ENCODE data around the gene MRPL58. TPM values are rescaled to one million over a fixed set of nuclear protein-coding genes. Genes with fewer than 3 reads are reported as not detected.

MRPL58 gene
- total RNA-seq, 1 donor from 2014 or later = 50.6 TPM

DNA sequence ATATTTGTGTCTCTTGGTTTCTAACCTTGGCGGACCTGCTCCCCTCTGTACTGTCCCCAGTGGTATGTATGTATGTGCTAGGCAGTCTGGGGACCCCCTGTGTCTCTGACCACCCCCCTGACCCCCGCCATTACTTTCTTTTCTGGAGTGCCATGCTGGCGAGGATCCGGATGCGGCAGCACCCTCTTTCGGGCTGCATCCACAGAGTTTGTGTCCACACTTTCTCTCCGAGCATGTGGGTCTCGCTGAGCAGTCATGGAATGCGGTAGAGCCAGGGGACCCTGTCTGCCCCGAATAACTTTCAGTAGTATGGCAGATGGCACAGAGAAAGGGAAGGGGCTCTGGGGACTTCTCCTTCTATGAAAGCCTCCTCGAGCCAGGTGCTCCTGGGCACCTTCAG, 51.6 kb downstream of the MRPL58 start:
- DNase-seq = no peak
- Histone ChIP-seq H3K9me3 (replicated peaks) (no peaks in the 10 kb centered on the region), H3K4me1 (peaks cover 14% of the 10 kb centered on the region), H3K27ac (replicated peaks) (no peak overlapping the region), H3K4me3 (no peak overlapping the region), H3K36me3 (peaks cover 45% of the 10 kb centered on the region), H3K27me3 (ENCODE audit: low read depth) (no peaks in the 10 kb centered on the region)
- intact Hi-C loops (cut with micrococcal nuclease) = no loop called here
- TF ChIP-seq CTCF (IDR thresholded peaks at IDR 0.05; ENCODE audit: borderline replicate concordance) = no peak

DNA sequence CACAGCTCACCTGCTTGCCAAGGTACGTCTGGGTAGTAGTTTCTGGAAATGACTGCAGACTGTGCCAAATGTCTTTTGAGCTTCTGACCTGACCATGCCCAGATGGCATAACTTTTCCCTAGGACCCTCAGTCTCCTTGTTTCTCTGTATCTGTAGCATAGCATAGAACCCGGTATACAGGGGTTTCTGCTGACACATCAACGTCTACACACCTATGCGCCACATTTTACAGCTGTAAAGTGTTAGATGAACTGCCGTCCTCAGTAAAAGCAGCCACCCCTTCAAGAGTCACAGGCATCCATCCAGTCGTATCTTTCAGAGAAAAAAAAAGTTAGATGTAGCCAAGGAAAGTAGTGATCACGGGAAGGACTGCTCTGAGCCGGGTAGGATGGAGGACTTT, 52.0 kb downstream of the MRPL58 start:
- no peak for TF ChIP-seq CTCF (IDR thresholded peaks at IDR 0.05; ENCODE audit: borderline replicate concordance)
- peaks cover 11% of the 10 kb centered on the region for H3K4me1 ChIP-seq
- intact Hi-C loops (cut with micrococcal nuclease) = no loop called here
- no peak overlapping the region for H3K27ac ChIP-seq (replicated peaks)
- H3K4me3 ChIP-seq = no peak overlapping the region
- peaks cover 43% of the 10 kb centered on the region for H3K36me3 ChIP-seq
- no peaks in the 10 kb centered on the region for H3K9me3 ChIP-seq (replicated peaks)
- DNase-seq = no peak
- H3K27me3 ChIP-seq (ENCODE audit: low read depth) = no peaks in the 10 kb centered on the region

GRCh38 chr17:75064867-75065561, 52.5 kb downstream of the MRPL58 start:
- DNase-seq = no peak
- peaks cover 6% of the 10 kb centered on the region for H3K4me1 ChIP-seq
- no peaks in the 10 kb centered on the region for H3K27me3 ChIP-seq (ENCODE audit: low read depth)
- TF ChIP-seq CTCF (IDR thresholded peaks at IDR 0.05; ENCODE audit: borderline replicate concordance) = no peak
- intact Hi-C loops (cut with micrococcal nuclease) = no loop called here
- no peak overlapping the region for H3K27ac ChIP-seq (replicated peaks)
- no peaks in the 10 kb centered on the region for H3K9me3 ChIP-seq (replicated peaks)
- H3K4me3 ChIP-seq = no peak overlapping the region
- H3K36me3 ChIP-seq = peaks cover 39% of the 10 kb centered on the region

GRCh38 chr17:75065562-75066151, 53.2 kb downstream of the MRPL58 start:
- Histone ChIP-seq H3K27me3 (ENCODE audit: low read depth) (no peaks in the 10 kb centered on the region), H3K36me3 (peaks cover 39% of the 10 kb centered on the region), H3K4me3 (no peak overlapping the region), H3K4me1 (no peaks in the 10 kb centered on the region), H3K9me3 (replicated peaks) (no peaks in the 10 kb centered on the region), H3K27ac (replicated peaks) (no peak overlapping the region)
- DNase-seq = no peak
- intact Hi-C loops (cut with micrococcal nuclease) = no loop called here
- TF ChIP-seq CTCF (IDR thresholded peaks at IDR 0.05; ENCODE audit: borderline replicate concordance) = no peak

DNA sequence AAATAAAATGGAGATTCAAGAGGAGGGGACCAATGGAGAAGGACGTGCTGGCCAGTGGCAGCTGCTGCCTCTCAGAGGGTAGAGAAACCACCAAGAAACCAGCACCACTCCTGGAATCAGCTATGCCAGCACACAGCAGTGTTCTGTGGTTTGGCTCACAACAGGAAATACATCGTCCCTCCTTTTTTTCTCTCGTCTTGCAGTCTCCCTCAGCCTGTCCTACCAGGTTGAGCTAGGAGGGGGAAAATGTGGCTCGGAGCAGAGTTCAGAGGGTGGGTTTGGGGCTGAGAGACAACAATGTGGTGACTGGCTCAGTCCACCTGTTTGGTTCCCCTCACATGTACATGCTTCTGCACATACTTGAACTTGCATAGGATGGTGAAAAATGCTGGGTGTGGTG, 55.4 kb downstream of the MRPL58 start:
- no peak for DNase-seq
- no peak overlapping the region for H3K27ac ChIP-seq (replicated peaks)
- H3K4me1 ChIP-seq = peaks cover 13% of the 10 kb centered on the region
- TF ChIP-seq CTCF (IDR thresholded peaks at IDR 0.05; ENCODE audit: borderline replicate concordance) = no peak
- H3K27me3 ChIP-seq (ENCODE audit: low read depth) = no peaks in the 10 kb centered on the region
- intact Hi-C loops (cut with micrococcal nuclease) = no loop called here
- no peaks in the 10 kb centered on the region for H3K9me3 ChIP-seq (replicated peaks)
- peaks cover 20% of the 10 kb centered on the region for H3K36me3 ChIP-seq
- no peak overlapping the region for H3K4me3 ChIP-seq

Data from left ventricle myocardium inferior (tissue), 1 donor.